ENCODE results near the gene COL24A1.
"Not testable (repeated sequence)": the region's sequence is repeated elsewhere in the genome, so short reads cannot be mapped to it uniquely, and the experiment has no call there.

Gene COL24A1

DNA sequence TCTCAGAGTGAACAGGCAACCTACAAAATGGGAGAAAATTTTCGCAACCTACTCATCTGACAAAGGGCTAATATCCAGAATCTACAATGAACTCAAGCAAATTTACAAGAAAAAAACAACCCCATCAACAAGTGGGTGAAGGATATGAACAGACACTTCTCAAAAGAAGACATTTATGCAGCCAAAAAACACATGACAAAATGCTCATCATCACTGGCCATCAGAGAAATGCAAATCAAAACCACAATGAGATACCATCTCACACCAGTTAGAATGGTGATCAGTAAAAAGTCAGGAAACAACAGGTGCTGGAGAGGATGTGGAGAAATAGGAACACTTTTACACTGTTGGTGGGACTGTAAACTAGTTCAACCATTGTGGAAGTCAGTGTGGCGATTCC lies 323.4 kb downstream of the COL24A1 start:
- H3K36me3 Mint-ChIP-seq, CTCF ChIA-PET, H3K4me3 Mint-ChIP-seq, H3K27ac Mint-ChIP-seq, H3K27me3 Mint-ChIP-seq, DNase-seq, H3K4me1 Mint-ChIP-seq, H3K9me3 Mint-ChIP-seq: not testable (repeated sequence)

DNA sequence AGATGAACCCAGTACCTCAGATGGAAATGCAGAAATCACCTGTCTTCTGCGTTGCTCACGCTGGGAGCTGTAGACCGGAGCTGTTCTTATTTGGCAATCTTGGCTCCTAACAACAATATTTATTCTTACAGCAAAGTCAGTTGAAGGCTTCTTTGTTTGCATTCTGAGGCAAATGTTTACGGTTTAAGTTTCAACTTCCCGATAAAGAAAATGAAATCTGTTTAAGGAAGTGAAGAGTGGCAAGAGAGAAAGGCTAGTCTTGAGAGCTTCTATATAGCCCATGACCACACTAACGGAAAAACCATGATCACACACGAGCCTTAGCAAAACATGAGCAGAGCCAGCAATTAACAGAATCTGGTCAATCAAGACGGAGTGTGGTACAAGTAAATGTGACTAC lies 325.7 kb downstream of the COL24A1 start:
- Mint-ChIP-seq H3K4me3 (no peak overlapping the region), H3K9me3 (peaks cover 4% of the 10 kb centered on the region), H3K36me3 (no peaks in the 10 kb centered on the region), H3K27me3 (no peaks in the 10 kb centered on the region), H3K27ac (no peak overlapping the region), H3K4me1 (no peaks in the 10 kb centered on the region)
- CTCF ChIA-PET: no interaction called here
- DNase-seq: no peak

DNA sequence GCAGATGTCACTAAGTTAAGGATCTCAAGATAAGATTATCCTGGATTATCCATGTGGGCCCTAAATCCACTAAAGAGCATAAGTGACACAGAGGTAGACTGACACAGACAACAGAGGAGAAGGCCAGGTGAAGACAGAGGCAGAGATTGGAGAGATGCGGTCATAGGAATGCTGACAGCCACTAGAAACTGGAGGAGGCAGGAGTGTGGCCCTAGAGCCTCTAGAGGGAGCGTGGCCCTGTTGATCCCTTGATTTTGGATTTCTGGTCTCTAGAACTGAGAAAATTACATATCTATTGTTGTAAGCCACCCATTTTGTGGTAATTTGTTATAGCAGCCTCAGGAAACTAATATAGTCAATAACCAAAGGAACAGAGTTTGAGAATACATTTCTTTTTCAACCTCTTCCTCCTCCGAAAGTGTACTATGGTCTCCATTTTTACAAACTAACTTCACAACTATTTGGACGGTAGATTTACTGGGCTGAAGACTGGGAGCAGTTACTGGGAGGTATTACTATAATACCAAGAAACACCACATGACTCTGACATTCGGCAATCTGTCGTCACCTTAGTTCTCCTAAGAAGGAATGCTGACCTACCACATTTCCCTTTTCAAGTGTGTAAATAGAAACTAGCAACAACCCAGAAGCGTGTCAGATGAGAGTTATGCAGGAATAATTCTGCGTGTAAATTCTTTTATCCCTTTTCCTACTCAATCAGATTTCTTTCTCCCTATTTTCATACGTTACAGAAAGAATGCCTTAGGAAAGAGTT lies 332.3 kb downstream of the COL24A1 start:
- no peak overlapping the region for H3K27ac Mint-ChIP-seq
- no peaks in the 10 kb centered on the region for H3K4me1 Mint-ChIP-seq
- H3K4me3 Mint-ChIP-seq: no peak overlapping the region
- CTCF ChIA-PET: no interaction called here
- H3K27me3 Mint-ChIP-seq: no peaks in the 10 kb centered on the region
- DNase-seq: no peak
- H3K36me3 Mint-ChIP-seq: no peaks in the 10 kb centered on the region
- H3K9me3 Mint-ChIP-seq: peaks cover 3% of the 10 kb centered on the region

DNA sequence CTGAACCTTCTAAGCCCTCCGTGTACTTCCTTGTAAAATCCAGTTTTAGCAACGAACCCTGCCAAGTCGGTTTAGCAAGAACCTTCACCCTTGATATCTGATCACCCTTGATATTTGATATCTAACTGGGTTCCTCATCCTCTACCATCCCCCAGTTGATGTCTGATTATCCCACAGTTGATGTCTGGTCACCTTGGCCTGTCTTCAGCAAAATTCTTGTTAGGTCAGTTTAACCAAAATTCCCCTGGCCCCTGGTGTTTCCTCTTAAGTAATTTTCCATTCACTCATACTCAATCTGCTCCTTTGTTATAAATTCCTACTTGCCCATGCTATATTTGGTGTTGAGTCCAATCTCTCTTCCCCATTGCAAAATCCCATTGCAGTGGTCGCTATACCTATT lies 333.9 kb downstream of the COL24A1 start:
- CTCF ChIA-PET: no interaction called here
- peaks cover 3% of the 10 kb centered on the region for H3K9me3 Mint-ChIP-seq
- no peaks in the 10 kb centered on the region for H3K27me3 Mint-ChIP-seq

DNA sequence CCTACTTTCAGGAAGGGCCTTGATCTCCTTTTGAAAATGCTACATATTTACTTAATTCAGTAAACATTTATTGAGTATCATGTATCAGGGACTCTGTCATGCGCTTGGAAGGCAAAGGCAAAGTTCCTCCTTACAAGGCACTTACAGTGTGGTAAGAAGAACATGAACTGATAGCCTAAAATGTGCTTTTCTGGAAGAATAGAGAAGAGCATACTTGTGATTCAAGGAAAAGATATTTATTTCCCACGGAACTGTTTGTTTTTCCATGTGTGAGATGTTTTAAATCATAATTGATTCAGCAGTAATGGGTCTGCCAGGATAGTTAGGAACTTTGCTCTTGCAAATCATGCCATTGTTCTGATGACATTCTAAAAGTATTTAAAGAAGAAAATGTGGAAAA lies 338.2 kb downstream of the COL24A1 start:
- no peaks in the 10 kb centered on the region for H3K36me3 Mint-ChIP-seq
- CTCF ChIA-PET: no interaction called here
- no peaks in the 10 kb centered on the region for H3K9me3 Mint-ChIP-seq
- H3K27ac Mint-ChIP-seq: no peak overlapping the region
- no peak for DNase-seq
- H3K4me1 Mint-ChIP-seq: no peaks in the 10 kb centered on the region
- no peak overlapping the region for H3K4me3 Mint-ChIP-seq
- no peaks in the 10 kb centered on the region for H3K27me3 Mint-ChIP-seq

More for the DNA sequence above, 333.9 kb downstream of the COL24A1 start:
- no peak for DNase-seq
- no peak overlapping the region for H3K27ac Mint-ChIP-seq
- no peaks in the 10 kb centered on the region for H3K4me1 Mint-ChIP-seq
- no peaks in the 10 kb centered on the region for H3K36me3 Mint-ChIP-seq
- H3K4me3 Mint-ChIP-seq: no peak overlapping the region

DNA sequence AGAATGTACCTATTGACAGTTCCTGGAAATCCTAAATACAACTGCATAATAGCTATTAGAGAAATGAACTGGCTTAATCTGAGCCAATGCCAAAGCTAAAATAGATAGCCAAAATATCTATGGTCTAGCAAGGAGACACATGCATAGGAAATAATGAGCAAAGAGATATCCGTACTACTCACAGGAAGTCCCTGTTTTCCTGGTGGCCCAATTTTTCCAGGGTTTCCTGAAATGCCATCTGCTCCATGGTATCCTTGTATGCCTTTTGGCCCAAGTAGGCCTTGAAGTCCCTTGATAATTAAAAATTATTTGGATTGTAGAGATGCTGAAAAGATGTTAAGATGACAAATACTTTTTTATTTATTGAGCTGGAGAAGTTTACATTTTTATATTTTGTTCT lies 340.0 kb downstream of the COL24A1 start:
- Mint-ChIP-seq H3K9me3 (no peaks in the 10 kb centered on the region), H3K27me3 (no peaks in the 10 kb centered on the region), H3K36me3 (no peaks in the 10 kb centered on the region), H3K4me1 (no peaks in the 10 kb centered on the region), H3K4me3 (no peak overlapping the region), H3K27ac (no peak overlapping the region)
- CTCF ChIA-PET: no interaction called here
- DNase-seq: no peak

DNA sequence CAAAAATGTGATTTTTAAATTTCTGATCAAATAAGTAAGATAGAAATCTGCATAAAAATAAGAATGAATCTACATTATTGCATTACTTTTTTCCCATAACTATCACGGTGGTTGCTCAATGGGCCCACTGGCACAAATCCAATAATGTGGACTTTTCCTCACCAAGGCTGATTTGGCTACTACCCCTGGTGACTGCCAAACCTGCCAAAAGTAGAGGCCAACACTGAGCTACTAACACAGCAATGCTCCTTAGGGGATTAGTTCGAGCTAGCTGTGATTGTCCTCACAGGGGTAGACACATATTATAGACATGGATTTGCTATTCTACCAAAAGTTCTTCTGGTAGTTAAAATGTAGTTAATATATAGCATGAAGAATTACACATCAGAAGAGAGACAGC lies 340.7 kb downstream of the COL24A1 start:
- Mint-ChIP-seq H3K4me1 (no peaks in the 10 kb centered on the region), H3K27me3 (no peaks in the 10 kb centered on the region), H3K36me3 (no peaks in the 10 kb centered on the region), H3K4me3 (no peak overlapping the region), H3K9me3 (peaks cover 1% of the 10 kb centered on the region), H3K27ac (no peak overlapping the region)
- CTCF ChIA-PET: no interaction called here
- no peak for DNase-seq

DNA sequence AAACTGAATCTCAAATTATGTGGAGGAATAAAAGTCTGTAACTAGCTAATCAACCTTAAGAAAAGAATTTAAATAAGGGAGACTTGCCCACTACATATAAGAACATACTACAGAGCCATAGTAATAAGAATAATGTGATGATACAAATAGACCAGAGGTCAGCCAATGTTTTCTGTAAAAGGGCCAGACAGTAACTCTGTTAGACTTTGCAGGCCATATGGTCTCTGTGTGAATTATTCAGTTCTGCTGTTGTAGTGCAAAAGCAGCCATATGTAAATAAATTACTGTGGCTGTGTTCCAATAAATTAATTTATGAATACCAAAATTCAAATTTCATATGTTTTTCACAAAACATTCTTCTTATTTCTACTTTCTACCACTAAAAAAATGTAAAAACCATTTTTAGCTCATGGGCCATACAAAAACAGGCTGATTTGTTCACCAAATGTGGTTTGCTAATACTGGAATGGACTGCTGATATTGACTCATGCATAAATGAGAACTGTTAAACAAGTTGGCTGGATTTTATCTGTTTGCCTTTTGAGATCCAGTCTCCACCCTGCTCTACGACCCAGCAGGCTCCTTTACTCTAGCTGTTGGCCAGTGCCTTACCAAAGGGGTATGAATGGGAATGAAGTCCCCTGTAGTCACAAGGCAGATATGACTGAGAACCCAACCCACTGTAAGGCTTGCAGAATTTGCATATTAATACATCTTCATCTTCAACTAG lies 350.2 kb downstream of the COL24A1 start:
- CTCF ChIA-PET: no interaction called here

DNA sequence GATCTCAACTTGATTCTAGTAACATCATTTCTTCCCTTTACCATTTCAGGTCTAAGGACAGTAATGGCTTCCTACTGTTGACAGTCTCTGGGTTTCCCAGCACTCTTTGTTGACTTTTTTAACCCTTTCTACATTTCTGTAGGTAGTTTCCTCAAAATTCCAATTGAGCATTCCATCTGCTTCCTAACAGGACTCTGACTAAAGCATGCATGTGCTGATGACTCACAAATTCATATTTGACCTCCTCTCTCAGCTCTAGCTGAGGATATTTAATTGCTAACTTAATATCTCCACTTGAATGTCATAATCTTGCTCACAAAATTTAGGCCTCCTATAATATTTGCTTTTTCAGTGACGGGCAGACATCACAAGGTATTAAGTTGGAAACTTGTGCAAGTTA lies 355.1 kb downstream of the COL24A1 start:
- Mint-ChIP-seq H3K27ac (no peak overlapping the region), H3K4me1 (no peaks in the 10 kb centered on the region), H3K9me3 (no peaks in the 10 kb centered on the region), H3K4me3 (no peak overlapping the region), H3K27me3 (no peaks in the 10 kb centered on the region), H3K36me3 (no peaks in the 10 kb centered on the region)
- DNase-seq: no peak
- CTCF ChIA-PET: no interaction called here

More for the DNA sequence above, 350.2 kb downstream of the COL24A1 start:
- Mint-ChIP-seq H3K27ac (no peak overlapping the region), H3K4me3 (no peak overlapping the region), H3K36me3 (no peaks in the 10 kb centered on the region), H3K9me3 (peaks cover under 1% of the 10 kb centered on the region), H3K4me1 (no peaks in the 10 kb centered on the region), H3K27me3 (no peaks in the 10 kb centered on the region)
- DNase-seq: no peak

DNA sequence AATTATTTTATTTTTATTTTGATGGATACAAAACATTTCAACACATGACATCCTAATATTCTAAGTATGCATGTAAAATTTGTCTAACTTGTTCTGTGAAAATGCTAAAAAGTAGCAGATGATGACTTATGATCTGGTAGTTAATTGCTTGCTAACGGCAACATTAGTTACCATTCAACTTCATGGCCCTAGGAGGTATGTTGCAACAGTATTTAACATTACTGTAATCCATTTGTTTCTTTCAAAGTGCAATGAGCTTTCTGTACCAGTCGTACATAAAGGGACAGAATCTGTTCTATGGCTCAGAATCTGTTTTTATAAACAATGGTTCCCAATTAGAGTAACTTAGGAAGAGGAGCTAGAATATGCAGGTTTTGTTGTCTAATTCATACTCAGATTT lies 356.8 kb downstream of the COL24A1 start:
- DNase-seq: no peak
- no peaks in the 10 kb centered on the region for H3K27me3 Mint-ChIP-seq
- CTCF ChIA-PET: no interaction called here
- no peak overlapping the region for H3K27ac Mint-ChIP-seq
- no peaks in the 10 kb centered on the region for H3K4me1 Mint-ChIP-seq
- no peak overlapping the region for H3K4me3 Mint-ChIP-seq
- no peaks in the 10 kb centered on the region for H3K36me3 Mint-ChIP-seq
- H3K9me3 Mint-ChIP-seq: no peaks in the 10 kb centered on the region

DNA sequence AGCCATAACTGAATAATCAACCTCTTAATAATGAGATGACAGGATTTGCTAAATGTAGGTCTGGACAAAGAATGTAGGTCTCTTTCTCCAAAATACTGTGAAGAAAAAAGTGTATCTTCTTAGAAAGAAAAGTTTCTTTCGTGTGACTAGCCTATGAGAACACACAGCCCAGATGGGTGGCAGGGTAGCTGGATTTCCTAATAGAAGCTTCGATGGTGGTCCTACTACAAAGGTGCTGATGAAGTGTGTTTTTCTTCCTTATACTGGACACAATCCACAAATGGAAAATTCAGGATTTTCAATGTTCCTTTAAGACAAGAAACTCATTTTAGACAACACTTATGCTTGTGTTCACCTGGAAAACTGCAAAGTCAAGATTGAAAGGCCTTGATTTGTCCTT lies 358.2 kb downstream of the COL24A1 start:
- Mint-ChIP-seq H3K27ac (no peak overlapping the region), H3K36me3 (no peaks in the 10 kb centered on the region), H3K4me3 (no peak overlapping the region), H3K27me3 (no peaks in the 10 kb centered on the region), H3K9me3 (no peaks in the 10 kb centered on the region), H3K4me1 (no peaks in the 10 kb centered on the region)
- DNase-seq: no peak
- CTCF ChIA-PET: no interaction called here

DNA sequence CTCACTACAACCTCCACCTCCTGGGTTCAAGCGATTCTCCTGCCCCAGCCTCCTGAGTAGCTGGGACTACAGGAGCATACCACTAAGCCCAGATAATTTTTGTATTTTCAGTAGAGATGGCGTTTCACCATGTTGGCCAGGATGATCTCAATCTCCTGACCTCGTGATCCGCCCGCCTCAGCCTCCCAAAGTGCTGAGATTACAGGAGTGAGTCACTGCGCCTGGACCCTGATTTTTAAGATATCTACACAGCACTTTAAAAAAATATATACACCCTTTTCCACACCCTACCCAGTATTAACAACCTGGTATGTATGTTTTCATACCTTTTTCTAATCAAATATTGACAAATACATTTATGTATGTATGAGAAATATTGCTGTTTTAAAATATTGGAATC lies 379.6 kb downstream of the COL24A1 start:
- CTCF ChIA-PET, H3K9me3 Mint-ChIP-seq, H3K4me1 Mint-ChIP-seq, H3K4me3 Mint-ChIP-seq, H3K27me3 Mint-ChIP-seq, DNase-seq, H3K36me3 Mint-ChIP-seq, H3K27ac Mint-ChIP-seq: not testable (repeated sequence)

DNA sequence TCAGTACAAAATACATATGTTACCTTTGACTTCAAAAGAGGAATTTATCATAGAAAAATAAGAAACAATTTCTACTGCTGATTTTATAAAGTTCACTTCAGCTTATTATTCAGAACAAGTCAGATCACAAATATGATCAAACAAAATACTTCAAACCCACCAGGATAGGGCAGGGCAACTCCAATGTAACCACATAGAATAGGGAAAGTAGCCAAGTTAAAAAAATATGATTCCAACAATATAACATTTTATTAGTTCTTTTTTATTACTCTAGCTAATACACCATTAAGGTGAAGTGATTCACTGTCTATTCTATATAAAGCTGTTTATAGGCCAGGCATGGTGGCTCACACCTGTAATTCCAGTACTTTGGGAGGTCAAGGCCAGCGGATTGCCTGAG lies 393.8 kb downstream of the COL24A1 start:
- Mint-ChIP-seq H3K27me3 (no peaks in the 10 kb centered on the region), H3K4me3 (no peak overlapping the region), H3K36me3 (no peaks in the 10 kb centered on the region), H3K4me1 (no peaks in the 10 kb centered on the region), H3K27ac (no peak overlapping the region), H3K9me3 (no peaks in the 10 kb centered on the region)
- CTCF ChIA-PET: no interaction called here
- no peak for DNase-seq

DNA sequence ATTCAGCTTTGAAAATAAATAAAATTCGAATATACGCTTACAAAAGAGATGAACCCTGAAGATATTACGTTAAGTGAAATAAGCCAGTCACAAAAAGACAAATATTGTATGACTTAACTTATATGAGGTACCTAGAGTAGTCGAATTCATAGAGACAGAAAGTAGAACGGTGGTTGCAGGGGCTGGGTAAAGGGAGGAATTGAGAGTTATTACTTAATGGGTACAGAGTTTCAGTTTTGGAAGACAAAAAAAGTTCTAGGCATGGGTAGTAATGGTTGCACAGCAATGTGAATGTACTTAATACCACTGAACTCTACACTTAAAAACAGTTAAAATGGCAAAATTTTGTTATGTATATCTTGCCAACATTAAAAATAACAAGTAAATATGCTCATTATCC lies 399.7 kb downstream of the COL24A1 start:
- Mint-ChIP-seq H3K36me3 (no peaks in the 10 kb centered on the region), H3K9me3 (no peaks in the 10 kb centered on the region), H3K27ac (no peak overlapping the region), H3K27me3 (no peaks in the 10 kb centered on the region), H3K4me3 (no peak overlapping the region), H3K4me1 (no peaks in the 10 kb centered on the region)
- CTCF ChIA-PET: no interaction called here
- no peak for DNase-seq

DNA sequence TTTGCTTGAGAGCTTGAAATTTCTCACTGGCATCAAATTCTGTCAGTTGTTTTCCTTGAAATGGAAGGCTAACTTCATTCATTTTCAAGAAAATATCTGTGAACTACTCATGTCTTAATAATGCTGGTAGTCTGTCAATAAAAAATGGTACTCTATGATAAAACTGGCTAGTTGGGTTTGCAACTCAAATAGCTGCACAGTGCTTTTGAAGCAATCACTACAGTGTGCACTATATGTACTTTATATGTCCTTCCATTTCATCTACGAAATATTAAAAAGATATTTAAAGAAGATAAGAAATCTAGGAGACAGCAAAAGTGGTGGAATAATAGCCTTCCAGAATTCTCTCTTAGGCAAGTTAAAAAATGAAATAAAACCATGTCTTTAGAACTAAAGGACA lies 408.5 kb downstream of the COL24A1 start:
- H3K27me3 Mint-ChIP-seq: no peaks in the 10 kb centered on the region
- no peaks in the 10 kb centered on the region for H3K36me3 Mint-ChIP-seq
- H3K4me3 Mint-ChIP-seq: no peak overlapping the region
- no peak for DNase-seq
- no peaks in the 10 kb centered on the region for H3K9me3 Mint-ChIP-seq
- CTCF ChIA-PET: no interaction called here
- no peak overlapping the region for H3K27ac Mint-ChIP-seq
- no peaks in the 10 kb centered on the region for H3K4me1 Mint-ChIP-seq
